HTERT RPE-1 (cell line): ENCODE results near the gene ARL2BP.

ENCODE experiments used
- in situ Hi-C: fragments of 300-500 bp; cut with MboI; formaldehyde crosslinking; loops from 4 replicates; pipeline ENCODE4 v1.14.3; 2020; ENCODE audit warnings: low sequenced_read_pairs

Gene ARL2BP

DNA sequence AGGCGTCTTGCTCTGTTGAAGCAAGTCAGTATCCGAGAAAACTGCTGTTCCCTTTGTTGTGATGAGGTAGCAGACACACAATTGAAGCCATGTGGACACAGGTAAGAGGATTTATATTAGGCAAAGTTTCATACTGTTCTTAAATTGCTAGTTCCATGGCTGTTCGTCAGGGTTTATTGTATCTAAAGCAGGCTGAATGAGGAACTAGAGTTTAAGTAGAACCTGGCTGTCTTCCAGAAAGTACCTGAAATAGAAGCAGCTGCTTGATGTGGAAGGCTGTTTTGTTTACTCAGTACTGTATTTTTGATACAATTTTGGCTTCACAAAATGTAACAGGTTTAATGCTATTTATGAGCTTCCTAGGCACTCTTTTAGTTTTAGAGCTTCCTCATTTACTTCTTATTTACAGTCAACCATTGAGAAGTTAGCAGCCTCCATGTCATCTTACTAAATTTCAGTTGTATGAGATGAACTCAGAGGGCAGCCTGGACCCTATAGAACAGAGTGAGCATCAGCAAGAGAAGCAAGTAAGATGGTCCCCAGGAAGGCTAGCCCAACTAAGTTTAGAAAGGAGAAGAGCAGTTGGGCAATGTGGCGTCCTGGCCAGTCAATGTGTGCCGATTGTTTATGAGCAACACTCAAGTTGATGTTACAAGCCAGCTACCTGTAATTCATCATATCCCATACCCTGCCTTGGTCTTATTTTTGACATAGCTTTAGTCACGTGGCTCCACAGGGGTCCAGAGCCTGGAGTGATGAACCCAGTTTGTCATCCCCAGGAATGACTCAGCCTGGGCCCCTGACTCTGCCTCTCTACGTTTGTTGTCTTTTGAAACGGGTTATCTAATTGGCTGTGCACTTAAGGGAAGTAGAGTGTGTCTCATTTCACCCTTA is 9.7 kb upstream of the ARL2BP start:
- in situ Hi-C loops = no loop called here

DNA sequence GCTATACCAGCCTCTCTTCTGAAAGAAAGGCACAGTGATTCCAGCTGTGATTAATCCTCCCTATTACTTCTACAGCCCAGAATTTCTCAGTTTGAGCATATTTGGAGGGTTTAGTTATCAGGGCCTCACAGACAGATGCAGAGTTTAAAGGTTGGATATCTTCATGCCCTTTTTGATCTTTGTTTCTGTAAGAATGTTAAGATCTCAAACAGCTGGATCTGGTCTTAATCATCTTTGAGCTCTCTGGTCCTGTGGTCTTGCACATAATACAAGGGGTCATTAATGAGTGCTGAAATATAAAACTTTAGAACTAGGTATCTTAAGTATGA is 9.1 kb upstream of the ARL2BP start:
- in situ Hi-C loops = no loop called here

DNA sequence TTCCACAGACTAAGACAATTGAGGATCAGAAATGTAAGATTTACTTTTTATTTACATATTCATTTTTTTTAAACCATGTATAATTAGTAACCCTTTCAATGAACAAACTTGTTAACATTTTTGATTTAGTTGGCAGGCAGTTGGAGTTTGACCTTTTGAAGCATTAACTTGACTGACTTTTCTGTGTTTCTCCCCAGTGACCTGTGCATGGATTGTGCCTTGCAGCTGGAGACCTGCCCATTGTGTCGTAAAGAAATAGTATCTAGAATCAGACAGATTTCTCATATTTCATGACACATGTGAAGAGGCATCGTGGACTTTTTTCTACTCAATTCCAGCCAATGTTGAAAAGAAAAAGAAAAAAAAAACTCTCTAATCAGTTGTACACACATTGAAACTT is 6.4 kb upstream of the ARL2BP start:
- in situ Hi-C loops = no loop called here

DNA sequence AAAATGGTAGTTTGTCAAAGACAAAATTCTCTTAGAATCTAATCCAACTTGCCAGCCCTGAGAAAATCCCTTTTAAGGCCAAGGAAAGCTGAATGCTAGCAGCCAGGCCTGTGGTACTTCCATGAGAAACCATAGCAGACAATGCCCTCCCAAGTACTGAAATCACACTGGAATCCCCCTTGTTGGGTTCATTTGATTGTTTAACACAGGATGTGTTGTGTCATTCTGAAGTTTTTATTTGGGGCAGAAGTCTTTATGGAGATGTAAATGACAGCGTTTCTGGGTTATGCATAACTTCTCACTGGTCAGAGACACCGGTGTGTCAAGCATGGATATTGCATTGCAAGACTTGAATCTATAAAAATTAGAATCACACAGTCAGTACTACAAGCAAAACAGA is 6.0 kb upstream of the ARL2BP start:
- in situ Hi-C loops = no loop called here

DNA sequence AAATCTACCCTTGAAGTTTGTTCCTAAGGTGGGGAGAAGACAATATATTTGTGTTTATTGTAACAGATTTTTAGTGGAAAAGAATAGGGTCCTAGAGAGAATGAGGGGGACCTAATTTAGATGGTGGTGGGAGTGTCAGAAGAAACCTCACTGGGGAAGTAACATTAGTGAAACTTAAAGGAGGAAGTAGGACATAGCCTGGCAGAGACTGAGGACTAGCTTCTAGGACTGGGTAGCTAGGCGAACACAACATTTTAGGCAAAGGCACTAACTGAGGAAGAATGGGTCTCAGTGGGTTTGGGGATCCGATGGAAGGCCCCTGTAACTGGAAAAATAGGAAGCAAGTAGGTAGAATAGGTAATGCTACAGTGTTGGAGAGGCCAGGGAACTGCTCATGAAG is 4.2 kb upstream of the ARL2BP start:
- in situ Hi-C loops = no loop called here

DNA sequence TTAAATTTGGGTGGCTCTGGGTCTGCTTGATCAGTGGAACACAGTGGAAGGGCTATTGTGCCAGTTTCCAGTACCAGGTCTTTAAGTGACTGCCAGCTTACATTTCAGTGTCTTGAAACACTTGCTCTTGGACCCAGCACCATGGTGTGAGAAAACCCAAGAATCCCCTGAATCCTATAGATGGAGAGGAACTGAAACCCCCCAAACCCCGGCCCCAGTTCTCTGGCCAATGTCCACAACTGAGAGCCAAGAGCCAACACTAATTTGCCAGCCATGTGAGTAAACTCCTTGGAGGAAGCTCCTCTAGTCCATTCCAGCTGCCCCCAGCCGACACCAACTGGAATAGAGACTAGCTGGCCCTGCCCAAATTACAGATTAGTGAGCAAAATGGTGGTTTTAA is 2.4 kb upstream of the ARL2BP start:
- in situ Hi-C loops = no loop called here

DNA sequence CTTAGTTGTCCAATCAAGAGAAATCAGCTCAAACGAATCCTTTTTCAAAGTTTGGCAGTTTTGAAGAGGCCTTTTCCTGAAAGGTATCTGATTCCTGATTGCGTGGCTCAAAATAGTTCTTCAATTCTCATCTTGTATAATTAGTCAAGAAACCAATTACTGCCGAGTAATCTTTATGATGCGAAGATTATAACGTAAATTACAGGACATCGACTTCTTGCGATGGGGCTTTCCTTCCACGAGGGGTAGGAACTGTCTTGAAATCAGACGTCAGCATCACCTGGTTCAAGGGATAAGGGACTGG is 644 bp upstream of the ARL2BP start:
- in situ Hi-C loops = no loop called here

DNA sequence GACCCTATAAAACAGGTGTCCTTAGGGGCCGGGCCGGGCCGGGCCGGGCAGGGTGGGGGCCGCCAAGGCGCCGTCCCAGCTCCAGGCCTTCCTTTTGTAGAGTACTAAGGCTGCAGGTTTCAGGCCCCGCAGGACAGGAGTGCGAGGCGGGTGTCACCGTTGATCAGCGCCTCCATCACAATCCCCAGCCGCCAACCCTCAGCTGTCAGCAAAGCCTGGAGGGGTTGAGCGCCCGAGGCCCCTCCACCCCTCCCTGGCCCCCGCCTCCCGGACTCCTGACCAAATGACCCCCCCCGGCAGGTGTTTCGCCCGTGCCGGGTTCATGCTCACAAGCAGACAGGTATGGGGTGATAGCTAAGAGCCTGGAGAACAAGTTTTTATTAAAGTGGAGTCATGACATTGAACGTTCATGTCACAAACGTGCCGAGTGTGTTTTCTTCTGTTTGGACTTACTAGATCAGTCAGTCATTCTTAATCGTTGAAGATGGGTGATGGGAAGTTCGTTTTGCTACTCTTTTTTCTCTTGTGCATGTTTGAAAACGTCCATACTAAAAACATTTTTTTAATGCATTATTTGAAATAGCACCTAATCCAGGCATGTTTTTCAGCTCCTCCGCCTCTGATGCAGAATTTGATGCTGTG is 534 bp downstream of the ARL2BP start:
- in situ Hi-C loops = no loop called here

DNA sequence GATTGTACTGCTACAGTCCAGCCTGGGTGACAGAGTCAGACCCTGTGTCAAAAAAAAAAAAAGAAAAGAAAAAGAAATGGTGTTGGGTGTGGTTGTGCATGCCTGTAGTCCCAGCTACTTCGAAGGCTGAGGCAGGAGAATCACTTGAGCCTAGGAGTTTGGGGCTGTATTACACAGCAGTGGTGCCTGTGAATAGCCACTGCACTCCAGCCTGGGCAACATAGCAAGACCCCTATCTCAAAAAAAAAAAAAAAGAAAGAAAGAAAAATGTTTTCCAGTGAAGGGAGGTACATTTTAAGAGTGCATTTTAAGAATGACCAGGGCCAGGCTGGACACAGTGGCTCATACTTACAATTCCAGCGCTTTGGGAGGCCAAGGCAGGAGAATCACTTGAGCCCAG is 6.3 kb downstream of the ARL2BP start:
- in situ Hi-C loops = no loop called here

DNA sequence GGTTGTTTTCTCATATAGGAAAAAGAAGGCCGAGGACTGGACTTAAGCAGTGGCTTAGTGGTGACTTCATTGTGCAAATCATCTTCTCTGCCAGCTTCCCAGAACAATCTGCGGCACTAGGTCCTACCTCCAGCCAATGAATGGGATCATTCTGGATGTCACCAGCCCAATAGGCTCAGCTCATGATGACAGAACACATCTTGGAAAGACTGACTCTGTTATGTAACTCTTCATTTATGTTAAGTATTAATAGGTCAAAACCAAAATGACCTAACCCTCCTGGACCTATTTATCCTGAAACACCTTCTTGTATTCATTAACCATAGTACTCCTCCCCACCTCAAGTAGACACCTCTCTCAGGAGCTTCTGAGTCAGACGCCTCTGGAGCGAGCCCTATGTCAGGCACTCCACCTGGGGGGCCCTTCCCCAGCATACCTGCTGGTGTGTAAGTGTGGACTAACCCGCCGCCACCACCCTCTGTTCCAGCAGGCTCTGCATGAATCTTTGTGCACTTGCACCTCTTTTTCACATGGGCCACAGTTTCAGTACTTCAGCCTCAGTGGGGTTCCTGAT is 7.2 kb downstream of the ARL2BP start:
- in situ Hi-C loops = no loop called here

DNA sequence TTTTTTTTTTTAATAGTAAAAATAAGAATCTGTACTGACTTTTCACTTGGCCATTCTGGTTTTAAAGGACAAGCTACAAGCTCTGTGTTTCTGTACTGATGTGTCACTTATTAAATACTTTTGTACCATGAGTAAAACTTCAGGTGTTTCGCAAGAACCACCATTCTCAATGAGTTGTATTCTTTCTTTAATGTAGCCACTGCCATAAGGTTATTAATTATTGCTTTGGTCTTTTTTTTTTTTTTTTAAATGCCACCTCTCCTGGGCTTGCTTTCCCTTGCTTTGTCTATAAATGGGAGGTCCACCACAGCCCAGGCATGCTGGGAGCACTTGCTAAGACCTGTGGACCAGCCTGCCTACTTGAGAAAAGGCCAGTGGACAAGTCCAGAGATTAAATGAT is 8.4 kb downstream of the ARL2BP start:
- in situ Hi-C loops = no loop called here

DNA sequence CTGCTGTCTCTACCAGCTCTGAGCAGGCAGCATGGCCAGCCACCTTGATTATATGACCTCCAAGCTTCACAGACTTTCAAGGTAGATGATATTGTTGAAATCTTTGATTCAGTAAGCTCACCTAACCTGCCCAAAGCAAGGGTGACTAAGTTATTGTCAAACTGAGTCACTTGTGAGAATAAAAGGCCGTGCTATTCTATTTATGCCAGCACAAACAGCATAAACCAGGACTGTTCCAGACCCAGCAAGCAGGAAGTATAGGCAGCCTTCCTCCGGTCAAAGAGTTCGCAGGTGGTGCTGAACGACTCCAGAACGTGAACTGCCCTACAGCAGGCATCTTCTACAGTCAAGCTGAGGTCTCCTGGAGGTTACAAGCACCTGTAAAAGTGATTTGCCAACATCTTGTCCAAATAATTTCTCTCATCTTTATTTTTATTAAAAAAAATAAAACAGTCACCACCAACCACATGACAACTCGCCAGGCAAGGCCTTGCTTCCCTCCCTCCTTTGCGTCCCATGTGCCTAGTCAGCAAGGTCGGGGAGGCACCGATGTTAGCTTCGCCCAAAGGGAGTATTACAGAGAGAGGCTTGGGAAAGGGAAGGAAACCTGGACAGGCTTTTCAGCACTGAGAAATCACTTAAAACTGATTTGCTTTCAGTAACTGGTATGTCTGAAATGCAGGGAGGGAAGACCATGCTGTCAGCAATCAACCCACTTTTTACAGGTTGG is 10.8 kb downstream of the ARL2BP start:
- in situ Hi-C loops = no loop called here

DNA sequence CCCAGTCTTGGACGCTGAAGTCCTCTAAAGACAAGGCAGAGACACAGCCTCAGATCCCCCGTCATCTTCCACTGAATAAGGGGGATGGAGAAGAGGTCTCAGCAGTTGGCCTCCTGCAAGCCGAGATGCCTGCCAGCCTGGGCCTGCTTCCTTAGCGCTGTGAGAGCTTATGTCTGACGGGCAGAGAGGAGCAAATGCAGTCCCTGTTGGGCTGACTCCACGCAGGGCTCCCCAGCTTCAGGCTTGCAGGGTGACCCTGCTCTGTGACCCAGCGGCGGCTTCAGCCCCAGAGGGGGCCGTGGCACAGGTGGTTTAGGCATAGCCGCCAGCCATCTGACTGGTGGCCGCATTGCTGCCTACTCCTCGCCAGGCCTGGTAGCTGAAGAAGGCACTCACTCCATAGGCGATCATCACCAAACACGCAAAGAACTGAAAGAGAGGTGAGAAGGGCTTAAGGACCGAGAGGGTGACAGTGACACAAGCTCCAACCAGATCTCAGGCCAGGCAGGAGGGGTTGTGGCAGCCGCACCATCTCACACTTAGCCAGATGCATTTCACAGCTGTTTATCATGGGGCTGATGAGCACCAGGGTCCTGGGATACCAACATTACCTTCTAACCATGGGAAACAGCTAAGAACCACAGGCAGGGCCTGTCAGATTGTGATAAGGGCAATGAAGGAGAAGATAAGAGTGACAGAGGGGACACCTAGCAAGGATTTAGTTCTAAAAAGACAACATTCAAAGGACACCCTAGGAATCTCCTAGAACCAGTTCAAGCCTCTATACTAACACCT is 11.7 kb downstream of the ARL2BP start:
- in situ Hi-C loops = no loop called here

DNA sequence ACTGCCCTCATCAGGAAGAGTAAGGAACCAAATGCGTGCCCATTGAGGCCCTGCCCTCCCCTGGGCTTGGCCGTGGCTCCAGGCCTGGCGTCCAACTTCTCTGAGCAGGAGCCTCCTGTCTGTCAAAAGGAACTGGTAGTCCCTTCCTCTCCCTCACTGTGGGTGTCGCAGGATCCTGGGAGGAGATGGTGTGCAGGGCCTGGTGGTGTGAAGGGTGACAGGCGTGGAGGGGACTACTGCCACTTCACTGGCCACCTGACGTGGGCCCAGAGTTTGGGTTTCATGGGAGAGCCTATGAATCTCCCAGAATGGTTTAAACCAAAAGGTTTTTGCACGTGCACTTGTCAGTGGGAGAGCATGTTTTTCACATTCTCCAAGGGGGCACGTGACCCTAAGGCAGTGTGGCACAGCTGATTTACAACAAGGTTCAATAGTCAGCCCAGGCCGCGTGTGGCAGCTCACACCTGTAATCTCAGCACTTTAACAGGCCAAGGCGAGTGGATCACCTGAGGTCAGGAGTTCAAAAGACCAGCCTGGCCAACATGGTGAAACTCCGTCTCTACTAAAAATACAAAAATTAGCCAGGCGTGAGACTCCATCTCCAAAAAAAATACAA is 12.5 kb downstream of the ARL2BP start:
- in situ Hi-C loops = no loop called here

DNA sequence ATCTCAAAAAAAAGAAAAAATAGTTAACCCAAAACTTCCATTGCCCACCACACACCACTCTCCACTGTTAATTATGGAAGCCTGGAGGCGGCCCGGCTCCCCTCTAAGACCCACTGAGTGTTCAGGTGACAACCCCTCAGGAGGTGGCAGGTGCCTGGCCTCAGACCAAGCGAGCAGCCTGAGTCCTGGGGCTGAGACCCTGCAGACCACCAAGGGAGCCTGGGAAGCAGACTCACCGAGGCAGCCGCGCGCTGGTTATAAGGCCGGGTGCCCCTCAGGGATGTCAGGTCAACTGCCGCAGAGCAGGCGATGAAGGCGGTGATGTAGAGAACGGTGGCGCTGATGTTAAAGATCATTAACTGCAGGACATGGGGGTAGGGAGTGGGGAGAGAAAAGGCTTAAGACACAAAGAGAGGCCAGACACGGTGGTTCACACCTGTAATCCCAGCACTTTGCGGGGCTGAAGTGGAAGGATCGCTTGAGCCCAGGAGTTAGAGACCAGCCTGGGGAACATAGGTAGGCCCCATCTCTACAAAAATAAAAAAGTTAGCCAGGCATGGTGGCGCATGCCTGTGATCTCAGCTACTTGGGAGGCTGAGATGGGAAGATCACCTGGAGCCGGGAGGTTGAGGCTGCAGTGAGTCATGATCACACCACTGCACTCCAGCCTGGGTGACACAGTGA is 13.3 kb downstream of the ARL2BP start:
- in situ Hi-C loops = no loop called here

DNA sequence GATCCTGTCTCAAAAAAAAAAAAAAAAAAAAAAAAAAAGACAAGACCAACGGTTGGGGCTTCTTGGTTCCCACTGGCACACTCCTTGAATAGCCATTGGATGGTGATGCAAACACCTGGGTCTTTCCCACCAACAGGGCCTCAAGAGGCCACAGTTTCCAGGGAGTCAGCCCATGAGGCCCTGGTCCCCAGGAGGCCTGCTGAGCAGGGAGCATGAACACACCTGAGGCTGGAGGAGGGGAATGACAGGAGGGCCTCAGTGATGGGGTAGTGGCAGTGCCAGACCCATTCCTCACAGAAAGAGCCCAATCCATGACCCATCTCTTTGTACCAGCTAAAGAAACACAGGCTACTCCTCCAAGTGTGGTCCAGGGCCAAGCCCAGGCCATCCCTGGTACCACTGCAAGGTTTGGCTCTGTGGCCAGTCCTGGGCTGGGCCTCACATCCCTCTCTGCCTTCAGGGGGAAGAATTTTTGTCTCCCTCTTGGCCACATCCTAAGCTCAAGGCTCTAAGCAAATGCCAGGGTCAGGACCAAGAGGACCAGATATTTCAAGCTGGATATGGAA is 13.9 kb downstream of the ARL2BP start:
- in situ Hi-C loops = no loop called here

DNA sequence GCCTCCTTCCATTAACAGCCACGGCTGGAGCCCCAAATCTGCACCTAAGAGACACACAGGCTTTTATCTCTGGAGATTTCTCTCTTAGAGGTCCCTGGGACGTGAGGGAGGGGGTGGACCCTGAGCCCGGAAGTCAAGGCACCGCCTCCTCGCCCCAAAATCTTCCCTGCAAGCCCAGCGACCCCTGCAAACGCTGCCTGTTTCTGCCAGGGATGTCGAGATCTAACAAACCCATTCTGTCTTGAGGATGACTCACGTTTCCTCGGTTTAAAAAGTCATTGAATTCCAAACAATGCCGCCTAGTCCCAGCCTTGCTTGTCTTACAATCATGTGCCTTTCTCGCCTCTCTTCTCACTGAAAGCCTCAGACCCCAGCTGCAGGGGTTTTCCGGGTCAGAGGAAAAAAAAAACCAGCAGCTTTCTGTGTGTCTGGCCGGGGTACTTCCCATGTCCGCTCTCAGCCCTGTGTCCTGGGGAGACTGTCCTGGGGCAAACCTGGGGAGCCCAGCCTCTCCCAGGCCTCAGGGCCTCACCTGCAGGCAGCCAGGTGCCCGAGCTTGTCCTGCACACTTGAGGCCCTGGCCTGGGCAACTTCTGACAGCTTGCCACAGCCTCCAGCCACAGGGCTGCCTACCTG is 15.4 kb downstream of the ARL2BP start:
- in situ Hi-C loops = no loop called here

DNA sequence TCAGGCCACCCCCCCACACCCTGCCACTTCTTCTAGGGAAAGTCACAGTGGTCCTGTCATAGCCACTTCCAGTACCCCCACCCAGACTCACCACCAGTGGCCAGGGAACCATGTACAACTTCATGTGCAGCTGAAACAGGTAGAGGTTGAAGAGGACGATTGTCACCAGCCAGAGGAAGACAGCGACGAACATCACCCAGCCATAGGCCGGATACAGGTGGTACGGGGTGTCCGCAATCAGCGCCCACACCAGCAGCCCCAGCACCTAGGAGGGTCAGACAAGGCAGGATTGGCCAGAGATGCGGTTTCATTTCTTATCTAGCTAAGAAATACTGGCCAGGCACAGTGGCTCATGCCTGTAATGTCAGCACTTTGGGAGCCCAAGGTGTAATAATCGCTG is 16.7 kb downstream of the ARL2BP start:
- in situ Hi-C loops = no loop called here

DNA sequence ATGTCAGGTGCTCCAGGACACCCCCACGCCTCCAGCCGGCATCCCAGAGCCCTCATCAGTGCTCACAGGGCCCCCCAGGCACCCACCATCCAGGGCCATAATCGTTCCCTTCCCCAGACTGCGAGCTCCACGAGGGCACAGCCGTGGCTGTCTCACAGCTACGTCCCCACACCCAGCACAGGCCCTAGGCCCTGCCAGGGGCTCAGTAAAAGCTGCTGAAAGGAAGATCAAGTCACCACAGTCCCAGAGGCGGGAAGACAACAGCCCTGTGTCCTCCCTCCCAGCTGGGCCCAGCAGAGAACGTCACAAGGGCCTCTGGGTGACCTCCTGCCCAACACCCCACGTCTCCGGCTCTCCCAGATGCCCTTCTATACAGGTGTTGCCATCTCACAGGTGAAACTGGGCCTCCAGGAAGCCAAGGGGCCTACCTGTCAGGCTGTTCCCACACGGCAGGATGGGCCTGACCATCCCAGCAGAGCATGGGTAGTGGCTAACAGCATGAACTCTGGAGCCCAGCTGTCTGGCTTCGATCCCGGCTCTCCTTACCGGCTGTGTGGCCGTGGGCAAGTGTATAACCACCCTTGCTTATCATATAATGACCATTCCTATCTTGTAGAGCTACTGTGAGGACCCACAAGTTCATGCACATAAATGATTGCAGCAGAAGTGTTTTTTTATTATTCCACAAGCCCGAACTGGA is 17.9 kb downstream of the ARL2BP start:
- in situ Hi-C loops = no loop called here
